ENCODE data around the gene EVI5. TPM values are rescaled to one million over a fixed set of nuclear protein-coding genes. Genes with fewer than 3 reads are reported as not detected.
"Not testable (repeated sequence)": the region's sequence is repeated elsewhere in the genome, so short reads cannot be mapped to it uniquely, and the experiment has no call there.

The EVI5 gene
- polyA plus RNA-seq, 1 donor: 15.7 TPM

- H3K27me3 ChIP-seq (ENCODE audit: control insufficient read depth, insufficient read depth, low read length); H3K36me3 ChIP-seq (ENCODE audit: control insufficient read depth, insufficient read depth, low read length); H3K4me1 ChIP-seq (ENCODE audit: control insufficient read depth, insufficient read depth, low read length); DNase-seq; H3K27ac ChIP-seq (ENCODE audit: low read length); H3K9me3 ChIP-seq (ENCODE audit: control insufficient read depth, low read depth, low read length); H3K4me3 ChIP-seq (ENCODE audit: low read length): not testable (repeated sequence)
- WGBS (ENCODE audit: insufficient coverage, low lambda C conversion rate): no CpG with 5 or more reads among the region's 3 CpGs
Measured at GRCh38 chr1:92531939-92532338, 253.0 kb downstream of the EVI5 start.

DNA sequence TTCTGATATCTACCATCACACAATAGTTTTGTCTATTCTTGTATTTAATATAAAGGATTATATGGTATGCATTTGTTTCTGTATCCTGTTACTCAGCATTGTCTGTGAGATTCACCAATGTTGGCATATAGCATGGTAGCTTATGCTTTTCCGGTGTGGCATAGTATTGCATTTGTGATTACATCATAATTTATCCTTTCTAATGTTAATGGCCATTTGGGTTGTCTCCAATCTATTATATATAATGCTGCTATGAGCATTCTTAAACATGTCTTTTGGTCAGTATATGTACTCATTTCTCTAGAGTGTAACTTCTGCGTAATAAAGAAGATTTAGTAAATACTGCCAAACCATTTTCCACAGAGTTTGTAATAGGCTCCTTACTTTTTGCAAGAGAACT is 257.2 kb downstream of the EVI5 start:
- H3K9me3 ChIP-seq (ENCODE audit: control insufficient read depth, low read depth, low read length): no peaks in the 10 kb centered on the region
- H3K27ac ChIP-seq (ENCODE audit: low read length): no peak overlapping the region
- H3K4me1 ChIP-seq (ENCODE audit: control insufficient read depth, insufficient read depth, low read length): no peaks in the 10 kb centered on the region
- H3K27me3 ChIP-seq (ENCODE audit: control insufficient read depth, insufficient read depth, low read length): no peaks in the 10 kb centered on the region
- 92% methylated on average over 2 of the region's 2 CpGs for WGBS (ENCODE audit: insufficient coverage, low lambda C conversion rate)
- no peak overlapping the region for H3K4me3 ChIP-seq (ENCODE audit: low read length)
- DNase-seq: no peak
- no peaks in the 10 kb centered on the region for H3K36me3 ChIP-seq (ENCODE audit: control insufficient read depth, insufficient read depth, low read length)

DNA sequence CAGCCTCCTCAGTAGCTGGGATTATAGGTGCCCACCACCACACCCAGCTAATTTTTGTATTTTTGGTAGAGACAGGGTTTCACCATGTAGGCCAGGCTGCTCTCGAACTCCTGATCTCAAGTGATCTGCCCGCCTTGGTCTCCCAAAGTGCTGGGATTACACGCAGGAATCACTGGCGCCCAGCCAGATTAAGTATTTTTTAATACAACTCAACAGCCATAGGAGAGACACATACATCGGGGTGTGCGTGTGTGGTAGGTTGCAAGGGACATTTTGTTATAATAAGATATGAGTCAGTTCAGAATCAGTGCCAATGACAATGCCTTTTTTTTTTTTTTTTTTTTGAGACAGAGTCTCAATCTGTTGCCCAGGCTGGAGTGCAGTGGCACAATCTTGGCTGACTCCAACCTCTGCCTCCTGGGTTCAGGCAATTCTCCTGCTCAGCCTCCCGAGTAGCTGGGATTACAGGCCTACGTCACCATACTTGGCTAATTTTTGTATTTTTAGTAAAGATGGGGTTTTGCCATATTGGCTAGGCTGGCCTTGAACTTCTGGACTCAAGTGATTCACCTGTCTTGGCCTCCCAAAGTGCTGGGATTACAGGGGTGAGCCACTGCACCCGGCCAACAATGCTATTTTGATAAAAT is 259.8 kb downstream of the EVI5 start:
- H3K4me3 ChIP-seq (ENCODE audit: low read length); H3K27me3 ChIP-seq (ENCODE audit: control insufficient read depth, insufficient read depth, low read length); H3K9me3 ChIP-seq (ENCODE audit: control insufficient read depth, low read depth, low read length); DNase-seq; H3K27ac ChIP-seq (ENCODE audit: low read length); H3K36me3 ChIP-seq (ENCODE audit: control insufficient read depth, insufficient read depth, low read length); H3K4me1 ChIP-seq (ENCODE audit: control insufficient read depth, insufficient read depth, low read length): not testable (repeated sequence)
- WGBS (ENCODE audit: insufficient coverage, low lambda C conversion rate): no CpG with 5 or more reads among the region's 9 CpGs

DNA sequence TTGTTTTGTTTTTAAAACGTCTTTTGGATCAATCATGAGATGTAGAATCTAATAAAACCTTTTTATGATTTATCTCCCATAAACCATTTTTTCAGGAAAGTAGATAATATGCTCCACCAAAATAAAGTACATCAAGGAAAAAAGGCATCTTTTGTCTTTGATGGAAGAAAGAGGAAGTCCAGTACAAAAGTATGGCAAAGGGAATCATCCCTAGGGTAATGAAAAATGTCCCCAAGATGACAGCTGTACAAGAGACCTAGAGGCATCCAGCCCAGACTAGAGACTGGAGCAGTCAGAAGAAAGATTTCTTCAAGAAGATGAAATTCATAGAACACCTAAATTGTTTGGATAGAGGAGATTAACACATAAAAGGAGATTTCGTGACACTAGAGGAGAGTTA is 265.9 kb downstream of the EVI5 start:
- WGBS (ENCODE audit: insufficient coverage, low lambda C conversion rate): 83% methylated on average over 2 of the region's 2 CpGs
- Histone ChIP-seq H3K27me3 (ENCODE audit: control insufficient read depth, insufficient read depth, low read length) (no peaks in the 10 kb centered on the region), H3K4me3 (ENCODE audit: low read length) (no peak overlapping the region), H3K36me3 (ENCODE audit: control insufficient read depth, insufficient read depth, low read length) (peaks cover 2% of the 10 kb centered on the region), H3K27ac (ENCODE audit: low read length) (no peak overlapping the region), H3K9me3 (ENCODE audit: control insufficient read depth, low read depth, low read length) (no peaks in the 10 kb centered on the region), H3K4me1 (ENCODE audit: control insufficient read depth, insufficient read depth, low read length) (no peaks in the 10 kb centered on the region)
- DNase-seq: no peak

DNA sequence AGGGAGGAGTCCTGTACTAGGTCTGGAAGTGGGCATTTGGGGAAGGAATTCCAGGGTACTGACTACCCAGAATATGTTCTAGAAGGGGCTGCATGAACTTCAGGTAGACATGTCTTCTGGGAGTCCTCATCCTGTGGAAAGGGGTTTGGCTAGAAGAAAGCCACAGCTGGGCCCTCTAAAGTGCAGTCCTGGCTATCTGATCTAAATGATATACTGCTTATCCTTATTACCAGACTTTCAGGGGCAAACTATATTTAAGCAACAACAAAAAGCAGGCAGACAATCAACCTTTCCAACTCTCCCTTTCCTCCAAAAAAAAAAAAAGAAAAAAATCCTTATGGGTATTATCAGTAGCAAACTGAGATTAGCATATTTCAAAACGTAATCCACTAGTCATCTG is 268.3 kb downstream of the EVI5 start:
- WGBS (ENCODE audit: insufficient coverage, low lambda C conversion rate): no CpG with 5 or more reads among the region's 1 CpG
- Histone ChIP-seq H3K9me3 (ENCODE audit: control insufficient read depth, low read depth, low read length) (no peaks in the 10 kb centered on the region), H3K36me3 (ENCODE audit: control insufficient read depth, insufficient read depth, low read length) (peaks cover 2% of the 10 kb centered on the region), H3K4me3 (ENCODE audit: low read length) (no peak overlapping the region), H3K27ac (ENCODE audit: low read length) (no peak overlapping the region), H3K4me1 (ENCODE audit: control insufficient read depth, insufficient read depth, low read length) (no peaks in the 10 kb centered on the region), H3K27me3 (ENCODE audit: control insufficient read depth, insufficient read depth, low read length) (no peaks in the 10 kb centered on the region)
- DNase-seq: no peak

DNA sequence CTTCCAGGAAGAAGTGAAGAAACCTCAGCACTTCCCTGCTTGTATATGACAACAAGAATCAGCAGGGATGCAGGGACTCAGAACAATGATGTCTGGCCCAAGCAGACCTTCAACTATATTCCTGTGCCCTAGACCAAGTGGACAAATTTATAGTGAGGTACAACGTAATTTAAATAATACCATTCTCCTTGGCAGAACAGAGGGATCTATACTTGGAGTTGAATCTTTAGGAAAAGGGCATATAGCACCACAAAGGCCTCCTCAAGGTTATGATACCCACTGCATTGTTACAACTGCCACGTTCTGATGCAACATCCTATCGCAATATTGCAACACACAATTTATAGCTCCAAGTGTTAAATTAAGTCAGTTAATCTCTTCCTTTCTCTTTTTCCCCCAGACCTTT is 269.1 kb downstream of the EVI5 start:
- Histone ChIP-seq H3K4me1 (ENCODE audit: control insufficient read depth, insufficient read depth, low read length) (no peaks in the 10 kb centered on the region), H3K27ac (ENCODE audit: low read length) (no peak overlapping the region), H3K36me3 (ENCODE audit: control insufficient read depth, insufficient read depth, low read length) (peaks cover 2% of the 10 kb centered on the region), H3K27me3 (ENCODE audit: control insufficient read depth, insufficient read depth, low read length) (no peaks in the 10 kb centered on the region), H3K9me3 (ENCODE audit: control insufficient read depth, low read depth, low read length) (no peaks in the 10 kb centered on the region), H3K4me3 (ENCODE audit: low read length) (no peak overlapping the region)
- no peak for DNase-seq
- 100% methylated on average over 2 of the region's 3 CpGs for WGBS (ENCODE audit: insufficient coverage, low lambda C conversion rate)

DNA sequence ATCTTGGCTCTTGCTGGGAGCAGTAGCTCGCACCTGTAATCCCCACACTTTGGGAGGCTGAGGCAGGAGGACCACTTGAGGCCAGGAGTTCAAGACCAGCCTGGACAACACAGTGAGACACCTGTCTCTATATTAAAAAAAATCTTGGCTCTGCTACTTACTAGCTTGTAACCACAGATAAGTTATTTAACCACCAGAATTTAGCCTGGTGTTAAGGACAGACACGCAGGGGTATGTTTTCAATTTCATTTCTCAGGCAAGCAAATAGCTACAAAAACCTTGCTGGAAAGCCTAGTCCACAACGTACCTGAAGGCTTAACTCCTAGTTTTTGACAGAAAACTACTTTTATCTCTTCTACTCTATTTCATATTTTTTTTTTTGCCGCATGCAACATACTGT is 273.4 kb downstream of the EVI5 start:
- WGBS (ENCODE audit: insufficient coverage, low lambda C conversion rate): 100% methylated on average over 2 of the region's 4 CpGs
- H3K36me3 ChIP-seq (ENCODE audit: control insufficient read depth, insufficient read depth, low read length): no peaks in the 10 kb centered on the region
- no peaks in the 10 kb centered on the region for H3K4me1 ChIP-seq (ENCODE audit: control insufficient read depth, insufficient read depth, low read length)
- DNase-seq: no peak
- no peaks in the 10 kb centered on the region for H3K27me3 ChIP-seq (ENCODE audit: control insufficient read depth, insufficient read depth, low read length)
- H3K9me3 ChIP-seq (ENCODE audit: control insufficient read depth, low read depth, low read length): no peaks in the 10 kb centered on the region
- H3K27ac ChIP-seq (ENCODE audit: low read length): no peak overlapping the region
- H3K4me3 ChIP-seq (ENCODE audit: low read length): no peak overlapping the region

- Histone ChIP-seq H3K27ac (ENCODE audit: low read length) (no peak overlapping the region), H3K36me3 (ENCODE audit: control insufficient read depth, insufficient read depth, low read length) (no peaks in the 10 kb centered on the region), H3K4me3 (ENCODE audit: low read length) (no peak overlapping the region), H3K27me3 (ENCODE audit: control insufficient read depth, insufficient read depth, low read length) (no peaks in the 10 kb centered on the region), H3K9me3 (ENCODE audit: control insufficient read depth, low read depth, low read length) (no peaks in the 10 kb centered on the region), H3K4me1 (ENCODE audit: control insufficient read depth, insufficient read depth, low read length) (no peaks in the 10 kb centered on the region)
- no peak for DNase-seq
- 100% methylated on average over 1 of the region's 1 CpG for WGBS (ENCODE audit: insufficient coverage, low lambda C conversion rate)
Measured at GRCh38 chr1:92509619-92510018, 275.3 kb downstream of the EVI5 start.

DNA sequence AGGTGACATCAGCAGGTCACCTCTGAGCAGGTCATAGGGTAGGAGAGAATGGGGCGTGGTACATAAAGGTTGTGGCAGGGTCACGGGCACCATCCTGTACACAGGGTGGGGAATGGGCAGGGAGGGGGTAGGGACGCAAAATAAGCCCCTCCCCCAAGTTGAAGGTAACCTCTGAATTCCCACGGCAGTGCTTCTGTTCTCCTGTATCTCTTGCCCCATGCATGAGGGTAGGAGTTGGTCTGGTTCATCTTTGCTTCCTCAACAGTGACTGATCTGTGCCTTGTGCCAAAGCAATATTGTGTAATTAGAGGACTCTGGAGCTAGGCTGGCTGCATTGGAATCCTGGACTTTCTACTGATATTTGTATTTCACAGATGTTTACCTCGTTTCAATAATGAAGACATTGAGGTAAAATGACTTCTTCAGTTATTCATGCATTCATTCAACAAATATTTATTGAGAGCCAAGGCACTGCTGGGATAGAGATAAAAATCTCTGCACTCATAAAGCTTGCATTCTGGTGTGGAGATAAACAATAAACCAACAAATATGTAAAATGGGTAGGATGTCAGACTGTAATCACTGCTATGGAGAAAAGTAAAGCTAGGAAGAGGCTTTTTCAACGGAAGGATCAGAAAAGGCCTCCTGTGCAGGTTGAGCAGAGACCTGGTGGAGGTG is 279.8 kb downstream of the EVI5 start:
- no peaks in the 10 kb centered on the region for H3K36me3 ChIP-seq (ENCODE audit: control insufficient read depth, insufficient read depth, low read length)
- DNase-seq: no peak
- H3K27me3 ChIP-seq (ENCODE audit: control insufficient read depth, insufficient read depth, low read length): no peaks in the 10 kb centered on the region
- no peak overlapping the region for H3K4me3 ChIP-seq (ENCODE audit: low read length)
- no CpG with 5 or more reads among the region's 6 CpGs for WGBS (ENCODE audit: insufficient coverage, low lambda C conversion rate)
- no peak overlapping the region for H3K27ac ChIP-seq (ENCODE audit: low read length)
- H3K4me1 ChIP-seq (ENCODE audit: control insufficient read depth, insufficient read depth, low read length): no peaks in the 10 kb centered on the region
- H3K9me3 ChIP-seq (ENCODE audit: control insufficient read depth, low read depth, low read length): no peaks in the 10 kb centered on the region

DNA sequence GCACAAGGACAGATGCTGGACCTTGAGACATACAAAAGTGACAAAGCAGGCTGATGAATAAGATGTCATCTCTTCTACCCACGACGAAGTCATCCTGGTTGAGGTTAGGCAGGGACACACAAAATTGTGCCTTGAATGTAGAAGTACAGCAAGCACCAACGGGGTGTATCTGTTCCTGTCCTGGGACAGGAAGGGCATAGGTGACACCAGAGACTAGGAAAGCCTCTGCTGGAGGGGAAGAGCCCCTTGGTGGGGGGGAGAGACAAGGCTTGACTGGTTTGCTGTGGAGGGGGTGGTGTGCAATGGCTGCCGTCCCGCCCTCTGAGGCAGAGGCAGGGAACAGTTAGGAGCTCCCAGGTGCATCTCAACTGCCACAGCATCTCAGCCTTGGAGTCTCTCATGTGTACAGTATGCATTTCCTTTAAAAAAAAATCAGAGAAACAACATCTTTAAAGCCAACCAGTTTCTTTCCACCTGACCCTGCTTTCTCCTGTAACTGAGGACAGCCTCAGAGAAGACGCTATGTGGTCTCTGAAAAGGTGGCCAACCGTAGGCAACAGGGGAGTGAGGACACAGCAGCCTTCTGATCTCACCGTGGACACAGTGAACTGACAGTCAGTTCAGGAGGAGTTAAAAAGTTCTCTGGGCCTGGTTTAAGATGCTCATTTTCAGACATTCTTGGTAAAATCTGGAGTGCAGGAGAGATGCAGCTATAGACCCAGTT is 280.5 kb downstream of the EVI5 start:
- no peak overlapping the region for H3K4me3 ChIP-seq (ENCODE audit: low read length)
- no peak overlapping the region for H3K27ac ChIP-seq (ENCODE audit: low read length)
- 87% methylated on average over 3 of the region's 8 CpGs for WGBS (ENCODE audit: insufficient coverage, low lambda C conversion rate)
- no peak for DNase-seq
- H3K36me3 ChIP-seq (ENCODE audit: control insufficient read depth, insufficient read depth, low read length): no peaks in the 10 kb centered on the region
- H3K27me3 ChIP-seq (ENCODE audit: control insufficient read depth, insufficient read depth, low read length): no peaks in the 10 kb centered on the region
- no peaks in the 10 kb centered on the region for H3K4me1 ChIP-seq (ENCODE audit: control insufficient read depth, insufficient read depth, low read length)
- no peaks in the 10 kb centered on the region for H3K9me3 ChIP-seq (ENCODE audit: control insufficient read depth, low read depth, low read length)

Measured in large intestine (tissue), 3 donors.